Measurements from ENCODE around the gene CLC.

GRCh38 chr19:39695759-39696158 is 42.1 kb downstream of the CLC start:
- TF ChIP-seq TAF1 (IDR thresholded peaks at IDR 0.05; ENCODE audit: borderline replicate concordance, low read depth, low read length) (no peak), POLR2A (IDR thresholded peaks at IDR 0.05; ENCODE audit: low read depth, low read length) (no peak), POLR2AphosphoS5 (IDR thresholded peaks at IDR 0.05; ENCODE audit: low read depth, low read length) (no peak)

All from GM12892 (cell line).